ENCODE results near the gene HSPB9. TPM values are rescaled to one million over a fixed set of nuclear protein-coding genes. Genes with fewer than 3 reads are reported as not detected.

Gene HSPB9
- total RNA-seq, 1 experiment from 2014 or later = not detected

DNA sequence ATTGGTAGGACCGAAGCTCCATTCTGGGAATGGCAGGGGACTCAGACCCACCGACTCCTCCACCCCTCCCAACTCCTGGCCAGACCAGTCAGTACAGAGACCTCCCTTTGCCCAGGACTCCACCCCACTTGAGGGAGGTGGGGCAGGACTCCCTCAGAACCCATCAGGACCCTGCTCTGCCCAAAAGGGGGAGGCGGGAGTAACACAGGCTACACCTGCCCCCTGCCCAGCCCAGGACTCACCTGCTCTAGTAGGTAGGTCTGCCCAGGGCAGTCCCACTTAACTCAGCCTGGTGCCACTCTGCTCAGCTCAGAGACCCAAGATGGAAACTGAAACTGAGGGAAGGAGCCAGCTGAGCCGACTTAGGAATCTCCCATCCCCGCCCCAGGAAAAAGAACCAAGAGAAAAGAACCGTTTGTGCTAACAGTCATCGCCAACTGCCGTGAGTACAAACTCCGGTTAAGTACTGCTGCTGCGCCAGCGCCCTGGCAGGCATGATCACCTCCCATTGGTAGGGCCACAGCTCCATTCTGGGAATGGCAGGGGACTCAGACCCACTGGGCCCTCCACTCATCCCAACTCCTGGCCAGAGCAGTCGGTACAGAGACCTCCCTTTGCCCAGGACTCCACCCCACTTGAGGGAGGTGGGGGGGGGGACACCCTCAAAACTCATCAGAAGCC, 10.6 kb upstream of the HSPB9 start:
- Histone ChIP-seq H3K4me2 (ENCODE audit: low read length) (no peak overlapping the region), H3K4me3 (replicated peaks in 1 of 2; ENCODE audit: low read depth in 1 of 2, low read length in 2 of 2) (no peak overlapping the region), H3K27ac (ENCODE audit: low read depth, low read length) (no peak overlapping the region), H3K79me2 (ENCODE audit: insufficient read depth, low read length) (no peaks in the 10 kb centered on the region), H3K4me1 (ENCODE audit: control insufficient read depth in 1 of 2, insufficient read depth in 2 of 2, low read length in 2 of 2) (peaks cover 7 to 13% of the 10 kb centered on the region in 2 experiments; a peak in 3 of 4 replicates), H4K20me1 (ENCODE audit: insufficient read depth) (no peaks in the 10 kb centered on the region), H2AFZ (ENCODE audit: low read depth, low read length, poor library complexity, severe bottlenecking) (no peak overlapping the region), H3K27me3 (ENCODE audit: insufficient read depth, low read length) (no peaks in the 10 kb centered on the region), H3K9me2 (ENCODE audit: insufficient read depth) (no peaks in the 10 kb centered on the region), H3K9ac (ENCODE audit: low read length) (no peak overlapping the region), H3K36me3 (ENCODE audit: control insufficient read depth in 1 of 2, insufficient read depth in 2 of 2, low read length in 2 of 2) (peaks cover 3 to 7% of the 10 kb centered on the region in 2 experiments), H3K9me3 (ENCODE audit: control insufficient read depth in 1 of 2, insufficient read depth in 1 of 2, low read depth in 1 of 2, low read length in 2 of 2) (no peaks in the 10 kb centered on the region)
- RAD21 ChIA-PET (ENCODE audit: low non-redundant PET in 1 of 2, low total read pairs in 2 of 2, uncharacterized antibody in 2 of 2, unreplicated experiment in 2 of 2) = interaction anchor here in 1 of 2 experiments (1.1 kb wide), 1 partner anchor 9 kb away, joined by 3 read pairs; the partner anchor contains the start of gene KAT2A
- POLR2A ChIA-PET = no interaction called here
- intact Hi-C loops (cut with micrococcal nuclease) = no loop called here
- ATAC-seq (no peak), DNase-seq (ENCODE audit: low read depth, low spot score) (no peak)
- CTCF ChIA-PET = interaction anchor here (1.9 kb wide), 1 partner anchor 11 kb away, joined by 5 read pairs; no protein-coding TSS in a partner anchor
- no TSS peak for BruUV-seq (replicated peaks)
- no peak for TF ChIP-seq EGR1 (IDR thresholded peaks at IDR 0.05; ENCODE audit: low read depth)
- no peak for TF ChIP-seq ZNF274 (IDR thresholded peaks at IDR 0.05; ENCODE audit: low read depth, low read length)
- TF ChIP-seq, protein P1, sequence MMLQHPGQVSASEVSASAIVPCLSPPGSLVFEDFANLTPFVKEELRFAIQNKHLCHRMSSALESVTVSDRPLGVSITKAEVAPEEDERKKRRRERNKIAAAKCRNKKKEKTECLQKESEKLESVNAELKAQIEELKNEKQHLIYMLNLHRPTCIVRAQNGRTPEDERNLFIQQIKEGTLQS (IDR thresholded peaks at IDR 0.05) = no peak
- TF ChIP-seq SIN3A (IDR thresholded peaks at IDR 0.05; ENCODE audit: low read depth) = no peak
- no peak for TF ChIP-seq POLR2AphosphoS5 (IDR thresholded peaks at IDR 0.05; ENCODE audit: low read depth, low read length)

DNA sequence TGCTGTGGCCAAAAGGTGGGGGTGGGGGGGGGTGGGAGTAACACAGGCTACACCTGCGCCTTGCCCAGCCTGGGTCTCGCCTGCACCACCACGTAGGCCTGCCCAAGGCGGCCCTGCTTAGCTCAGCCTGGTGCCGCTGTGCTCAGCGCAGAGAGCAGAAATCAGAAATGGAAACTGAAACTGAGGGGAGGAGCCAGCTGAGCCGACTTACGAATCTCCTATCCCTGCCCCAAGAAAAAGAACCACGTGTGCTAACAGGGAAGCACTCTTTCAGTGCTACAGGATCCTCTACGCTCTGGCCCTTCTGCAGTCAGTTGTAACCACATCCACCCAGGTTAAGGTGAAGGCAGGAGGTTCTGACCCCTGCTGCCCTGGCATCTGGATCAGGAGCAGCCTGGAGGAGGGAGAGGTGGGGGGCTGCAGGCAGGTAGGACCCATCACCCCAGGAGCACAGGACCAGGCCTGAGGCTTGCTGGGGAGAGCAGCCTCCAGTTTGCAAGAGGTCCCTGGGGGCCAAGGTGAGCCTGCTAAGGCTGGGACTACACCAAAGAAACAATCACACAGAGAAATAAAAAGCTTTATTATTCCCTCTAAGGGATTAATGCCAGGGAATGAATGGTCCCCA, 9.9 kb upstream of the HSPB9 start, which contains the start of gene DHX58:
Gene DHX58, minus strand, starts transcription at position 163 of the 625 bp plus-strand sequence. CDS start 822 bp downstream, outside the sequence.
- no peaks in the 10 kb centered on the region for H4K20me1 ChIP-seq (ENCODE audit: insufficient read depth)
- H3K4me1 ChIP-seq (ENCODE audit: control insufficient read depth in 1 of 2, insufficient read depth in 2 of 2, low read length in 2 of 2) = peaks cover 4 to 7% of the 10 kb centered on the region in 2 experiments; a peak in 3 of 4 replicates
- no peaks in the 10 kb centered on the region for H3K79me2 ChIP-seq (ENCODE audit: insufficient read depth, low read length)
- H3K27ac ChIP-seq (ENCODE audit: low read depth, low read length) = no peak within 1 kb of the TSS
- POLR2A ChIA-PET = no interaction called here
- CTCF ChIA-PET = interaction anchor here (0.6 to 1.9 kb wide), 4 partner anchors 11 to 147 kb away, joined by 3 to 5 read pairs (median 3); no protein-coding TSS in a partner anchor
- no peak within 1 kb of the TSS for H3K4me3 ChIP-seq (replicated peaks in 1 of 2; ENCODE audit: low read depth in 1 of 2, low read length in 2 of 2)
- H3K27me3 ChIP-seq (ENCODE audit: insufficient read depth, low read length) = no peaks in the 10 kb centered on the region
- intact Hi-C loops (cut with micrococcal nuclease) = no loop called here
- H3K4me2 ChIP-seq (ENCODE audit: low read length) = no peak within 1 kb of the TSS
- peaks cover 3 to 11% of the 10 kb centered on the region in 2 experiments for H3K36me3 ChIP-seq (ENCODE audit: control insufficient read depth in 1 of 2, insufficient read depth in 2 of 2, low read length in 2 of 2)
- RAD21 ChIA-PET (ENCODE audit: low non-redundant PET in 1 of 2, low total read pairs in 2 of 2, uncharacterized antibody in 2 of 2, unreplicated experiment in 2 of 2) = interaction anchor here in 1 of 2 experiments (1.1 to 1.3 kb wide), 2 partner anchors 8 to 87 kb away, joined by 3 read pairs; partner anchors contain the start of gene KAT2A
- TF ChIP-seq POLR2AphosphoS5 (IDR thresholded peaks at IDR 0.05; ENCODE audit: low read depth, low read length) (no peak), EGR1 (IDR thresholded peaks at IDR 0.05; ENCODE audit: low read depth) (no peak)
- TF ChIP-seq, protein P1 (IDR thresholded peaks at IDR 0.05) = no peak
- ATAC-seq (no peak), DNase-seq (ENCODE audit: low read depth, low spot score) (no peak)
- BruUV-seq (replicated peaks) = no TSS peak
- no peaks in the 10 kb centered on the region for H3K9me3 ChIP-seq (ENCODE audit: control insufficient read depth in 1 of 2, insufficient read depth in 1 of 2, low read depth in 1 of 2, low read length in 2 of 2)
- H3K9ac ChIP-seq (ENCODE audit: low read length) = no peak within 1 kb of the TSS
- H3K9me2 ChIP-seq (ENCODE audit: insufficient read depth) = no peaks in the 10 kb centered on the region
- H2AFZ ChIP-seq (ENCODE audit: low read depth, low read length, poor library complexity, severe bottlenecking) = no peak within 1 kb of the TSS
